Fibroblast of lung (primary cell): ENCODE results near the gene COL4A1. TPM values are rescaled to one million over a fixed set of nuclear protein-coding genes. Genes with fewer than 3 reads are reported as not detected.

Experiments used
- DNase-seq, 2 donors: peaks; one replicate each; pipeline versions ENCODE4 v3.0.0 to v3.0.0-alpha.2; 2010; ENCODE audit warnings: low read depth in 2 of 2
- H2AFZ ChIP-seq: 2 replicates; pipeline ENCODE4 v1.5.1; 2012; ENCODE audit warnings: low read length, control low read depth, inconsistent platforms
- H3K27ac ChIP-seq: 2 replicates; pipeline ENCODE4 v1.5.1; 2011; ENCODE audit warnings: low read length, control low read depth; ENCODE audit not compliant: insufficient read depth
- H3K27me3 ChIP-seq: 2 replicates; pipeline ENCODE4 v1.5.1; 2011; ENCODE audit warnings: mild to moderate bottlenecking, low read length; ENCODE audit not compliant: control insufficient read depth, insufficient read depth
- H3K36me3 ChIP-seq: 2 replicates; pipeline ENCODE4 v1.5.1; 2011; ENCODE audit warnings: low read length; ENCODE audit not compliant: control insufficient read depth, insufficient read depth
- H3K4me1 ChIP-seq: 2 replicates; pipeline ENCODE4 v1.5.1; 2011; ENCODE audit warnings: low read length; ENCODE audit not compliant: control insufficient read depth, insufficient read depth; ENCODE audit errors: extremely low read depth
- H3K4me2 ChIP-seq: 2 replicates; pipeline ENCODE4 v1.5.1; 2011; ENCODE audit warnings: low read length, control low read depth; ENCODE audit not compliant: insufficient read depth; ENCODE audit errors: extremely low read depth
- H3K4me3 ChIP-seq, 4 experiments: fragments of 200-600 bp in 1 of 4; sonication (generic) in 1 of 4; replicated peaks in 1 of 4; 2 replicates each; pipeline ENCODE4 v1.5.1; 2011 to 2016; ENCODE audit warnings: low read length in 4 of 4, low read depth in 3 of 4, mild to moderate bottlenecking in 3 of 4, control low read depth in 2 of 4, inconsistent platforms in 1 of 4, mixed read lengths in 1 of 4; ENCODE audit not compliant: insufficient read depth in 1 of 4; ENCODE audit errors: control extremely low read depth in 1 of 4
- H3K79me2 ChIP-seq: 2 replicates; pipeline ENCODE4 v1.5.1; 2012; ENCODE audit warnings: mild to moderate bottlenecking, low read length, inconsistent platforms; ENCODE audit not compliant: control insufficient read depth, insufficient read depth
- H3K9ac ChIP-seq: 2 replicates; pipeline ENCODE4 v1.5.1; 2011; ENCODE audit warnings: mild to moderate bottlenecking, low read length, control low read depth; ENCODE audit not compliant: insufficient read depth
- H3K9me3 ChIP-seq: 2 replicates; pipeline ENCODE4 v1.5.1; 2012; ENCODE audit warnings: low read depth, low read length; ENCODE audit not compliant: control insufficient read depth, insufficient read depth
- H4K20me1 ChIP-seq: 2 replicates; pipeline ENCODE4 v1.5.1; 2011; ENCODE audit warnings: low read length; ENCODE audit not compliant: control insufficient read depth, insufficient read depth; ENCODE audit errors: extremely low read depth
- EZH2 ChIP-seq: IDR thresholded peaks from 2 replicates; pipeline ENCODE4 v1.5.1; 2012; ENCODE audit warnings: low read length, control low read depth, mild to moderate bottlenecking; ENCODE audit errors: missing control alignments
- polyA plus RNA-seq, 2 donors: library from polyadenylated mRNA; depleted of rRNA in 1 of 2; stranded (reverse) in 1 of 2; unstranded in 1 of 2; fragments of >200 nt; gene quantifications; 2 replicates each; pipeline ENCODE4 v1.2.1, GENCODE V29; 2011 to 2012; ENCODE audit warnings: missing spikeins in 1 of 2
- total RNA-seq: library from RNA; depleted of rRNA; stranded (reverse); fragments of >200 nt; gene quantifications from 2 replicates; pipeline ENCODE4 v1.2.1, GENCODE V29; 2014
- TF ChIP-seq, protein P1 (sequence below), 2 donors: IDR thresholded peaks in 1 of 2; conservative IDR thresholded peaks in 1 of 2; 1 replicate in 1 of 2; 2 replicates in 1 of 2; pipeline ENCODE4 v1.5.1; 2011 to 2012; ENCODE audit warnings: low read length in 2 of 2, control low read depth in 1 of 2, inconsistent platforms in 1 of 2, low read depth in 1 of 2, mild to moderate bottlenecking in 1 of 2

The COL4A1 gene
- total and polyA plus RNA-seq, 2 donors (not counting 1 experiment from before 2014, with no cell fraction given) = 34.0 to 607 TPM

DNA sequence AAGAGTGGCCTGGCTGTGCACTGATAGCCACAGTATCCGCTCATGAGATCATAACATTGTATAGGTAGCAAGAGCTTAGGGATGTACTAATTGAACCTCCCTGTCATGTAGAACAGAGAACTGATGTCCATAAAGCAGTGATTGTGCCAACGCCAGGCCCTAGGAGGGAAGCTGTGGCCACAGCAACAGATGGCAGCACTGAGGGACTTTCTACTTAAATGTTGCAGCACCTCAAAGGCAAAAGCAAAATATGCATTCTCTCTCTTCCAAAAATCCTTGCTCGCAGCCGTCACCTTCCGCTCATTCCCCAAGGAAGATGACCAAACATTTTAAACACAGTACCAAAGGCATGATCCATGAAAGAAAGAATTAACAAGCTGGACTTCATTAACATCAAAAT, 32.3 kb downstream of the COL4A1 start:
- Histone ChIP-seq H3K27ac (no peak overlapping the region), H2AFZ (no peak overlapping the region), H3K4me3 (no peak overlapping the region), H3K9me3 (no peaks in the 10 kb centered on the region), H3K9ac (no peak overlapping the region), H3K4me1 (peaks cover 11% of the 10 kb centered on the region), H3K27me3 (no peaks in the 10 kb centered on the region), H3K36me3 (no peaks in the 10 kb centered on the region), H3K4me2 (no peak overlapping the region), H3K79me2 (peaks cover 67% of the 10 kb centered on the region), H4K20me1 (no peaks in the 10 kb centered on the region)
- no peak for TF ChIP-seq EZH2
- TF ChIP-seq, protein P1, sequence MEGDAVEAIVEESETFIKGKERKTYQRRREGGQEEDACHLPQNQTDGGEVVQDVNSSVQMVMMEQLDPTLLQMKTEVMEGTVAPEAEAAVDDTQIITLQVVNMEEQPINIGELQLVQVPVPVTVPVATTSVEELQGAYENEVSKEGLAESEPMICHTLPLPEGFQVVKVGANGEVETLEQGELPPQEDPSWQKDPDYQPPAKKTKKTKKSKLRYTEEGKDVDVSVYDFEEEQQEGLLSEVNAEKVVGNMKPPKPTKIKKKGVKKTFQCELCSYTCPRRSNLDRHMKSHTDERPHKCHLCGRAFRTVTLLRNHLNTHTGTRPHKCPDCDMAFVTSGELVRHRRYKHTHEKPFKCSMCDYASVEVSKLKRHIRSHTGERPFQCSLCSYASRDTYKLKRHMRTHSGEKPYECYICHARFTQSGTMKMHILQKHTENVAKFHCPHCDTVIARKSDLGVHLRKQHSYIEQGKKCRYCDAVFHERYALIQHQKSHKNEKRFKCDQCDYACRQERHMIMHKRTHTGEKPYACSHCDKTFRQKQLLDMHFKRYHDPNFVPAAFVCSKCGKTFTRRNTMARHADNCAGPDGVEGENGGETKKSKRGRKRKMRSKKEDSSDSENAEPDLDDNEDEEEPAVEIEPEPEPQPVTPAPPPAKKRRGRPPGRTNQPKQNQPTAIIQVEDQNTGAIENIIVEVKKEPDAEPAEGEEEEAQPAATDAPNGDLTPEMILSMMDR (conservative IDR thresholded peaks at IDR 0.05 in 1 of 2, IDR thresholded peaks at IDR 0.05 in 1 of 2; ENCODE audit: low read depth in 1 of 2, low read length in 2 of 2) = peak; percentile 23 to 25
- no peak for DNase-seq

DNA sequence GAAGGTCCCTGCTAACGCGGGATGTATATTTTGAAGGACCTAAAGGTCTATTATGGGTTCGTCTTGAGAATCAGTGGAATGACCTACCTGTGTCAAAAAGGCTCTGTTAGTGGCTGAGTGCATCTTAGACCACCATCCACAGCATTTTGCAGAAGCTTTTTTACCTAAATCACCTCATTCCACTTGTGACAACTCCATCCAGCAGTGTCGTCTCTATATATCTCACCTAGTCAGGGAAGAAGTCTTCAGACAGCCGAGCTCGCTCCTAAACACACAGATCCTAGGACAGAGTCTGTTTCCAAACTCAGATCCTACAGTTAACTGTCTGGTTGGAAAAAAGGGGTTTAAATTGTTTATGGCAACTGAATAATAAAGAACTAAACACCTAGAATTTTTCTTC, 33.7 kb downstream of the COL4A1 start:
- H3K27me3 ChIP-seq = no peaks in the 10 kb centered on the region
- no peak overlapping the region for H3K9ac ChIP-seq
- no peak overlapping the region for H3K27ac ChIP-seq
- H3K9me3 ChIP-seq = no peaks in the 10 kb centered on the region
- no peaks in the 10 kb centered on the region for H3K36me3 ChIP-seq
- DNase-seq = no peak
- no peak overlapping the region for H3K4me2 ChIP-seq
- H3K79me2 ChIP-seq = peaks cover 65% of the 10 kb centered on the region
- peaks cover 8% of the 10 kb centered on the region for H3K4me1 ChIP-seq
- no peak overlapping the region for H3K4me3 ChIP-seq
- H4K20me1 ChIP-seq = no peaks in the 10 kb centered on the region
- H2AFZ ChIP-seq = no peak overlapping the region
- TF ChIP-seq, protein P1 (conservative IDR thresholded peaks at IDR 0.05 in 1 of 2, IDR thresholded peaks at IDR 0.05 in 1 of 2; ENCODE audit: low read depth in 1 of 2, low read length in 2 of 2) = no peak
- TF ChIP-seq EZH2 = no peak

DNA sequence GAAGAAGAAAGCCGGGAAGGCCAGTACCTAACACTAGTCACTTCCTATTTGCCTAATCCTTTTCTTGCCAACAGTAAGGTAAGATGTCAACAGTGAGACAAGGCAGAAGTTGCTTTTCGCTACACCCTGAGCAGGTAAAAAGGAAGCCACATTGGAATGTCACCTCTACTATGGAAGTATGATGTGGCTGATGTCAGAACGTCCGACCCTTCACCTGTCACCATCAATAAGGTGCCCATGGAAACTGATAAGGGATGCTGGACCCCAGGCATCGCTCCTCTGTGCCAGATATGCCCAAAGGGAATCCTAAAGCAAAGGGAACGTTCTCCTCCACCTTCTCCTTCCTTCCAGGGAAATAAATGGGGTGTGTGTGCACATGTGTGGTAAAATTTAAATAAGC, 34.3 kb downstream of the COL4A1 start:
- no peaks in the 10 kb centered on the region for H4K20me1 ChIP-seq
- no peak overlapping the region for H3K4me3 ChIP-seq
- H3K27ac ChIP-seq = no peak overlapping the region
- TF ChIP-seq, protein P1 (conservative IDR thresholded peaks at IDR 0.05 in 1 of 2, IDR thresholded peaks at IDR 0.05 in 1 of 2; ENCODE audit: low read depth in 1 of 2, low read length in 2 of 2) = no peak
- no peak for TF ChIP-seq EZH2
- no peaks in the 10 kb centered on the region for H3K36me3 ChIP-seq
- no peak overlapping the region for H2AFZ ChIP-seq
- DNase-seq = no peak
- peaks cover 69% of the 10 kb centered on the region for H3K79me2 ChIP-seq
- H3K27me3 ChIP-seq = no peaks in the 10 kb centered on the region
- H3K9ac ChIP-seq = no peak overlapping the region
- H3K4me1 ChIP-seq = peaks cover 8% of the 10 kb centered on the region
- H3K4me2 ChIP-seq = no peak overlapping the region
- H3K9me3 ChIP-seq = no peaks in the 10 kb centered on the region
